ENCODE data around the gene MRPL16.

MRPL16 gene

DNA sequence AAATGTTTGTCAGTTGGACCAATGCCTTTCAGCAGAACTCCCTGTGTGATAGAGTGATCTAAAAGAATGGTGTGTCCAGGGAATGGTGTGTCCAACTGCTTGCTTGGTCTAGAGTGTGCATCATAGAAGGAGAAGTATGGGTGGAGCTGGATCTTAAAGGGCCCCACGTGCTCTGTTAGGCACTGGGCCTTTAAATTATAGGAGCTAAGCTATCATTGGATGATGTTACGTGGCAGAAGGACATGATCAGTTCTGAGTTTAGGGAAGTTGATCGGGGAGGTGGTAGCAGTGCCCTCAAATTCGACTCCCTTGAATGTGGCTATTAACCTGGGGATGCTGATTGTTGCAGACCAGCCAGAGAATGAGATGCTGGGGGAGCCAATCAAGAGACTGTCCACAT lies 39.0 kb downstream of the MRPL16 start:
- DNase-seq (ENCODE audit: low read depth in 2 of 2): no peak

DNA sequence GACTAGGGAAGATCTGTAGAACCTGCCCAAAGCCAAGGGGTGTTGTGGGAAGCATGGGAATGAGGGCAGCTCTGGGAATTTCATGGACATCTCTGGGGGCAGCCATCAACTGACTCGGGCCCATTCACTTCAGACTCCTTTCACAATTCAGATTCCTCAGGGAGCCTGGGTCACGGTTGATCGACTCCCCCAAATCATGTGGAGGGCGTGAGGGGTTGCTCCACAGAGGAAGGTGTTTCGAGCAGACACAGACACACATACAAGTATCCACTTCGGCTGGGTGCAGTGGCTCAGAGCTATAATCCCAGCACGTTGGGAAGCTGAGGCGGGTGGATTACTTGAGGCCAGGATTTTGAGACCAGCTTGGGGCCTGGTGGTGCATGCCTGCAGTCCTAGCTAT lies 39.7 kb downstream of the MRPL16 start:
- DNase-seq (ENCODE audit: low read depth in 2 of 2): no peak

DNA sequence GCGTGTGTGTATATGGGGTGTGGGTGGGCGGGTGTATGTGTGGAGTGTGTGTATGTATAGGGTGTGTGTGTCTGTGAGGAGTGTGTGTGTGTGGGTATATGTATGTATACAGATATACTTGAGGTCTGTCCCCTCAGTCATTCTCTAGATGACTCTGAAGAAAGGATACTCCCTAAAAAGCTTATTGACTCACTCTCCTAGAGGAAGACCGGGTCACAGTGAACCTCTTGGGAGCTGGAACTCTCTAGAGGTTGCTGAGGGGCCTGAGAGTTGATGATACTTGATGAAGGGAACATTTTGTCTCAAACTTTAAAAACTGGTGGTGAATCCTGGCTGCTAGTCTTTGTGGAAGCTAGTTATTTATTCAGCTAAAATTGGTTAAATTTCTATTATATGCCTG lies 40.3 kb downstream of the MRPL16 start:
- DNase-seq (ENCODE audit: low read depth in 2 of 2): no peak

DNA sequence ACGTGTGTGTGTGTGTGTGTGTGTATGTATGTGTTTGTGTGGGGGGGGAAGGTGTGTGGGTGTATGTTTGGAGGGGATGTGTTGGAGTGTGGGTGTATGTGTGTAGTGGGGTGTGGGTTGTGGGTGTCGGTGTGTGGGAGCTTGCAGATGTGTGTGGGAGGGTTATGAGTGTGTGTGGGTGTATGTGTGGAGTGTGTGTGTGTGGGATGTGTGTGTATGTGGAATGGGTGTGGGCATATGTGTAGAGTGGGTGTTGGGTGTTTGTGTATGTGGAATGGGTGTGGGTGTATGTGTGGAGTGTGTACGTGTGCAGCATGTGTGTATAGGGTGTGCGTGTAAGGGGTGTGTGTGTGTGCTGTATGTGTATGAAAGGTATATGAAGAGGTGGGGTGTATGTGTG lies 40.8 kb downstream of the MRPL16 start:
- DNase-seq (ENCODE audit: low read depth in 2 of 2): no peak

DNA sequence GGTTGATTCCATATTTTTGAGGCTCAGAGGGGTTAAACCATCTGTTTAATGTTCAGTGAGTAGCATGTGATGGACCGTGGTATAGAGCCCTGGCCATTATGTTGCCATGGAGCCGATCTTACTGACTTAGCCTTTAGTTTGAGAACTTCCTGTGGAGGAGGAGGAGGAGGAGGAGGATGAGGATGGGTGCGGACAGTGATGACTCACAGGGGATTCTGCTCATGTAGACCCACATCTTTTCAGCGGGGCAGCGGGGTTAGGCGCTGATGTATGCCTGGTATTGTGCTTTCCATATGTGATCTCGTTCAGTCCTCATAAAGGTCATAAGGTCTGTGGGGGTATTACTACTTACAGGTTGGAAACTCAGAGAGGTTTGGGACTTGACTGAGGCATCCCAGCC lies 41.5 kb downstream of the MRPL16 start:
- DNase-seq (ENCODE audit: low read depth in 2 of 2): no peak

DNA sequence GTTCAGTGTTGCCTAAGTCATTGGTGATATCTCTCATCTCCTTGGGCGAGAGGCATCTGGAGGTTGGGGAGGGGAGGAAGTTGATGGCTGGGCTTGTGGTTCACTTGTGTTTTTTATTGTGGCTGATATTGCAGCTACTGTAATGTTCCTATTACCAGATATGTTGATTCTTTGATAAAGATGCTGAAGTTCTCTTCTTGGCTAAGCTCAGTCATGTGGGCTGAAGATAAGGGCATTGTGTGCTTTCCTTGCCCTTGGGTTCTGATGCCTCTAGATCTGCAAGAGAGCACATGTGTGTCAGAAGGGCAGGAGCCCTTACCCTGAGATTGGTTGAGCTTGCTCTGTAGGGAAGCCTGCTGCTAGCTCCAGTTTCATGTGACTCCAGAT lies 43.4 kb downstream of the MRPL16 start:
- DNase-seq (ENCODE audit: low read depth in 2 of 2): no peak

DNA sequence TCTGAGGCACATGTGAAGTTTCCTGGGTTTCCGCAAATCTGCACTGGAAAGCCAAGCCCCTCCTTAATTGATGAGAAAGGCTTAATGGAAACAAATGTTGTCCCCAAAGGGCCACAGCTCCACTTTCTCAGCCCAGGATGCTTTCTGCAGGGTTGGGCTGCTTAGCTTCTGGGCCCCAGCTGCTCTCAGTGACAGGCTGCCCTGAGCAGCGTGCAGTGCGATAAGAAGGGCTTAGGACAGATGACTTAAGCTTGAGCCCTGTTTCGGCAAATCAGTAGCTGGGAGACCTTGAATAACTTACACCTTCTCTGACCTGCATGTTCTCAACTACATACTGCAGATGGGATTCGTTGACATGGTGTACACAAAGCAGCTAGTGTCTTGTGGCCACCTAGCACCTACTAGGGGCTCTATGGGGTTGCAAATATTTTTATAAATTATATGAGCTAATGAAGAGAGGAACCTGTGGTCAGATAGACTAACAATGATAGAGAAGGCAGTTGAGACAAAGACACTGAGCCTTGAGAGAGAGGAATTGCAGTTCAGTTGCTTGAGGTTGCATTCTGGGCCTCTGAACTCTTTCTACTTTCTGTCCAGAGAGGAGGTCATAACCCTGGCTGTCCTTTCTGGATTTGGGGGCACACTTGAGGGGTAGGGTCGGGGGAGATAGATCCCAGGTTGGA lies 43.9 kb downstream of the MRPL16 start:
- no peak for DNase-seq (ENCODE audit: low read depth in 2 of 2)

DNA sequence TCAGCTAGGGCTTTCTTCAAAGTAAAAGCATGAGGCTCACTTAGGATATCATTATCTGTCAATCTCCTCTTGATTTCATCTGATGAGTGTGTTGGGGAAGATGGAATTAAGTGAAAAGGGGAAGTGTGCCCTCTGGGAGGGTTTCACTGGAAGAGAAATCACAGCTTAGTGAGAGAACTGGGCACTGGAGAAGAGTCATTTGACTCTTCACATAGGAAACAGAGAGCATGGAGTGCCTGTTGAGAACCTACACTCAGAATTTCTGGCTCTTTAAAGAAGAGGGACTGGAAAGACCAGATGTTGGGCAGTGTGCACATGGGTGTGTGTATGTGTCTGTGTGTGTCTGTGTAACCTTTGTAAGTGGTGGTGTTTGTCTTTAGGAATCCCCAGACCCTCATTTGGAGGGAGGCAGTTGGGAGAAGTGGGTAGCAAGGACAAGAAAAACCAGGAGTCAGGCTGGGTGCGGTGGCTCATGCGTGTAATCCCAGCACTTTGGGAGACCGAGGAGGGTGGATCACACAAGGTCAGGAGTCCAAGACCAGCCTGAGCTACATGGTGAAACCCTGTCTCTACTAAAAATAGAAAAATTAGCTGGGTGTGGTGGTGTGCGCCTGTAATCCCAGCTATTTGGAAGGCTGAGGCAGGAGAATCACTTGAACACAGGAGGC lies 45.4 kb downstream of the MRPL16 start:
- DNase-seq (ENCODE audit: low read depth in 2 of 2): no peak

DNA sequence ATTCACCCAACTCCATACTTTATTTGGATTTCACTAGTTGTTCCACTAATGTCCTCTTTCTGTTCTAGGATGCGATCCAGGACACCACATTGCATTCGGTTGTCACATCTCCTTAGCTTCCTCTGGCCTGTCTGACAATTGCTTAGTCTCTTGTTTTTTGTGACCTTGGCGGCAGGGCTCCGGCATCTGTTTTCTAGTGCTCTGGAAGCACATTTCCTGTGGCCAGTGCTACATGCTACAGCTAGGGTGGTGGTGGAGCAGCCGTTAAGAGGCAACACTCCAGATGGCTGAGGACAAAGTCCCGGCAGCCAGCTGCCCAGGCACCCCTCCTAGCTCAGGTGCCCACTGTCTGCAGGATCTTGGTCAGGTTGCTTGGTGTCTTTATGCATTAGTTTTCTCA lies 48.6 kb downstream of the MRPL16 start:
- no peak for DNase-seq (ENCODE audit: low read depth in 2 of 2)

DNA sequence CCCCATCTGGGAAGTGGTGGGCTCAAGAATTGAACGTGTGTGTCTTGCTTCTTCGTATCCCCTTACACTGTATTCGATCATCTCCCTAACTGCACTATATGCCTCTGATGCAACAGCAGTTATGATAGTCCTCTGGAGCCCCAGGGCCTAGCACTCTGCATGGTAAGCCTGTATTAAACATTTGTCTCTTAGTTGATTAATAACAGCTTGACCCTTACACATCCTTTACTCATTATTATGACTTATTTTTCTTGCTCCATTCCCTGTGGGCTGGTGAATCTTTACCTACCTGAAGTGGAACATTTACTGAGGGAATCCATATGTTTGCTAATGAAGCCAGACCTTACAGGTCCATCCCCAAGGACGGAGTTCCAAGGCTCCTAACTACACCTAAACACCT lies 49.8 kb downstream of the MRPL16 start:
- no peak for DNase-seq (ENCODE audit: low read depth in 2 of 2)

DNA sequence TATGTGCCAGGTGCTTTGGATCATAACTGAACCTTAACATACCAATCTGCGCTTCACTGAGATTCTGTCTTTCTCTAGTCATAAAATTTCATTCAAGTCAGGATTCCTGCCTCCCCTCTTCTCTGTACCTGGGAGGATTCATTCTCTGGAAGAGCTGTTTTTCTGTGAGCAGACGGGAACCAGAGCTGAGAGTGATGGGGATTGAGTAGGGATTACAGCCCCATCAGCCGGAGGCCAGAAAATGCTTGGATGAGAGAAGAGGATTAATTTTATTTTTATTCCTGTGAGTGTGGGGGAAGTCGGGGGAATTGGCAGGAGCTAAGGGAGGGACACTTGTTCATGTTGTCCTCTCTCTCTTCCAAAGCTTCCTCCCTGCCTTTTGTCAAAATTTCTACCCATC lies 50.7 kb downstream of the MRPL16 start:
- no peak for DNase-seq (ENCODE audit: low read depth in 2 of 2)

DNA sequence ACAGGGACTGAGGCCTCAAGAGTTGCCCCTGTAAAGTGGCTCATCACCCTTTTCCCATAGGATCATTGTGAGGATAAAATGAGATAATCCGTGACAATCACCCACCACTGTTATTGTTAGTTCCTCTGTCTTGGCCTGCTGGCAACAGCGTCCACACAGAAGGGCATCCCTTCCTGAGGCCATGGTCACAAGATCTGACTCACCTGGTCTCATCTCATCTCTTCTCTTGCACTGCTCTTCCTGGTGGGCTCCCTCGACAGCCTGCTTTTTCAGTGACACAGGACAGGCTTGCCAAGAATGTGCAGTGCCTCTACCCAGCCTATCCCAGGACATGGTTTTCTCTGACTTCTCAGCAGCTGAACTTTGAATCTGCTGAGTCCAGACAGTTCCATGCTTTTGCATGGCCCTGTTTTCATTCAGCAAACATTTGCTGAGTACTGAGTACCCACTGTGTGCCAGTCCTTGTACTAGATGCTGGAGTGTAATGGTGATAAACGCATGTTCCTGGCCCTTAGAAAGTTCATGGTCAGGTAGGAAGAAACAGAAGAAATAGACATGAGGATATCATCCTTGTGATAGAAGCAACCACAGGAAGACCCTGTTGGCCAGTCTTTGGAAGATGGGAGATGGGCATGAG lies 52.1 kb downstream of the MRPL16 start:
- no peak for DNase-seq (ENCODE audit: low read depth in 2 of 2)

DNA sequence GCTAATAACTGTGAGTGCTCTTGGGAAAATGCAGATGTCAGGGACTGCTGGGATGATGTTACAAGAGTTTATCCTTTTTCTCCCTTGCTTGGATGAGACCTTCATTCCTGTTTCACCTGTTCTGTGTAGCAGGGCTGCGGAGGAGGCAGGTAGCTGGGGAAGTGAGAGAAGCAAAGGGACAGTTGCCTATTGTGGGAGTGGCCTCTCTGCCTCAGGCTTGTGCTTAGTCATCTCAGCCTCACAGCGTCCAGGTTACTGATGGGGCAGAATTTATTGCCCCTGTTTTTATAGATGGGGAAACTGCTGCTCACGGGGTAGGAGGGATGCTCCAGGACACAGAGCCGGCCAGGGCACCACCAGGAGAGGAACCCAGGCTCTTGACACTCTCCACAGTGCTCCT lies 53.7 kb downstream of the MRPL16 start:
- no peak for DNase-seq (ENCODE audit: low read depth in 2 of 2)

DNA sequence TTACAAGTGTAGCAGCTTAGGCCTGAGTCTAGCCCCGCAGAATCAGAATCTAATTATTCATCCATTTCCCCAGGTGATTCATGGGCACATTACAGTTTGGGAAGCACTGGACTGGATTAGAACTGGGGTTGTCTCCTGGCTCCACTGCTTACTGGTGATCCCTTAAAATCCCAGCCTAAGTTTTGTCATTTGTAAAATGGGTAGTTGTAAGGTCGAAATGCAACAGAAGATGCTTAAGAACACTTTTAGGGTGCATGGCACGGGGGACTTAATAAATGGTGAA lies 54.1 kb downstream of the MRPL16 start:
- DNase-seq (ENCODE audit: low read depth in 2 of 2): no peak

Measured in stimulated activated CD4-positive, alpha-beta T cell treated with anti-CD3 and anti-CD28 coated beads, Interleukin-15, amount 100 ng/mL, for 48 hours (primary cell).